Measurements from ENCODE around the gene RTL10.

The RTL10 gene

GRCh38 chr22:19900707-19901436 is 46.2 kb upstream of the RTL10 start:
- DNase-seq (ENCODE audit: low read depth), result no peak
- no peak overlapping the region for H3K4me3 ChIP-seq (ENCODE audit: low read depth, low read length)
- TF ChIP-seq CTCF (IDR thresholded peaks at IDR 0.05; ENCODE audit: low read depth, low read length, missing control alignments), result no peak

- no peak for DNase-seq (ENCODE audit: low read depth)
- no peak for TF ChIP-seq CTCF (IDR thresholded peaks at IDR 0.05; ENCODE audit: low read depth, low read length, missing control alignments)
- no peak overlapping the region for H3K4me3 ChIP-seq (ENCODE audit: low read depth, low read length)
Observed at GRCh38 chr22:19898831-19899567, 44.3 kb upstream of the RTL10 start.

- no peak overlapping the region for H3K4me3 ChIP-seq (ENCODE audit: low read depth, low read length)
- DNase-seq (ENCODE audit: low read depth), result no peak
- no peak for TF ChIP-seq CTCF (IDR thresholded peaks at IDR 0.05; ENCODE audit: low read depth, low read length, missing control alignments)
Observed at GRCh38 chr22:19898145-19898544, 43.5 kb upstream of the RTL10 start.

- TF ChIP-seq CTCF (IDR thresholded peaks at IDR 0.05; ENCODE audit: low read depth, low read length, missing control alignments), result no peak
- H3K4me3 ChIP-seq (ENCODE audit: low read depth, low read length), result no peak overlapping the region
- DNase-seq (ENCODE audit: low read depth), result no peak
Observed at GRCh38 chr22:19897726-19898125, 43.1 kb upstream of the RTL10 start.

GRCh38 chr22:19896665-19897355 is 42.1 kb upstream of the RTL10 start:
- DNase-seq (ENCODE audit: low read depth), result no peak
- TF ChIP-seq CTCF (IDR thresholded peaks at IDR 0.05; ENCODE audit: low read depth, low read length, missing control alignments), result no peak

GRCh38 chr22:19895160-19895849 is 40.6 kb upstream of the RTL10 start:
- no peak overlapping the region for H3K4me3 ChIP-seq (ENCODE audit: low read depth, low read length)
- DNase-seq (ENCODE audit: low read depth), result no peak
- no peak for TF ChIP-seq CTCF (IDR thresholded peaks at IDR 0.05; ENCODE audit: low read depth, low read length, missing control alignments)

More at GRCh38 chr22:19896665-19897355, 42.1 kb upstream of the RTL10 start:
- H3K4me3 ChIP-seq (ENCODE audit: low read depth, low read length), result no peak overlapping the region
